GM23338 (cell line): ENCODE data around the gene BTNL8. TPM values are rescaled to one million over a fixed set of nuclear protein-coding genes. Genes with fewer than 3 reads are reported as not detected.

Experiments used
- ATAC-seq: fragments of 200-7000 bp; cut with Tn5 transposase; 3 replicates; pipeline ENCODE4 v1.9.1; 2020
- DNase-seq: peaks from one replicate; pipeline ENCODE4 v3.0.0-alpha.2; 2015; ENCODE audit warnings: low spot score
- H2AFZ ChIP-seq: fragments of 200-600 bp; sonication (generic); 2 replicates; pipeline ENCODE4 v1.8.0; 2016; ENCODE audit warnings: antibody characterized with exemption, mild to moderate bottlenecking, moderate library complexity
- H3F3A ChIP-seq: fragments of 200-600 bp; sonication (generic); replicated peaks from 2 replicates; pipeline ENCODE4 v1.8.0; 2017; ENCODE audit warnings: antibody characterized with exemption, mixed run types, low read depth
- H3K27ac ChIP-seq: fragments of 200-600 bp; sonication (generic); 2 replicates; pipeline ENCODE4 v1.6.1; 2016; ENCODE audit warnings: low read depth
- H3K27me3 ChIP-seq: fragments of 200-600 bp; sonication (generic); 2 replicates; pipeline ENCODE4 v1.8.0; 2016; ENCODE audit warnings: mild to moderate bottlenecking, mixed run types, moderate library complexity; ENCODE audit not compliant: insufficient read depth
- H3K36me3 ChIP-seq: fragments of 200-600 bp; sonication (generic); 2 replicates; pipeline ENCODE4 v1.8.0; 2016; ENCODE audit warnings: mild to moderate bottlenecking; ENCODE audit not compliant: insufficient read depth
- H3K4me1 ChIP-seq: fragments of 200-600 bp; sonication (generic); 2 replicates; pipeline ENCODE4 v1.8.0; 2016; ENCODE audit warnings: mild to moderate bottlenecking, moderate library complexity; ENCODE audit not compliant: insufficient read depth
- H3K4me2 ChIP-seq: fragments of 200-600 bp; sonication (generic); 2 replicates; pipeline ENCODE4 v1.7.1; 2017; ENCODE audit warnings: mixed run types
- H3K4me3 ChIP-seq: fragments of 200-600 bp; sonication (generic); 2 replicates; pipeline ENCODE4 v1.6.1; 2016; ENCODE audit warnings: mixed run types
- H3K79me2 ChIP-seq: fragments of 200-600 bp; sonication (generic); replicated peaks from 2 replicates; pipeline ENCODE4 v1.8.0; 2017; ENCODE audit warnings: mild to moderate bottlenecking; ENCODE audit not compliant: insufficient read depth
- H3K9me2 ChIP-seq: fragments of 200-600 bp; sonication (generic); 2 replicates; pipeline ENCODE4 v1.8.0; 2017; ENCODE audit not compliant: insufficient read depth
- H4K20me1 ChIP-seq: fragments of 200-600 bp; sonication (generic); replicated peaks from 2 replicates; pipeline ENCODE4 v1.8.0; 2017; ENCODE audit warnings: mild to moderate bottlenecking; ENCODE audit not compliant: insufficient read depth
- H3K27ac Mint-ChIP-seq: 2 replicates; pipeline ENCODE4 v1.8.0; 2020; ENCODE audit warnings: inconsistent platforms, mild to moderate bottlenecking, moderate library complexity, mixed read lengths
- H3K27me3 Mint-ChIP-seq: 3 replicates; pipeline ENCODE4 v1.8.0; 2022; ENCODE audit warnings: low read depth, mild to moderate bottlenecking, moderate library complexity, mixed read lengths, inconsistent platforms; ENCODE audit not compliant: insufficient read depth, poor library complexity
- H3K36me3 Mint-ChIP-seq: 3 replicates; pipeline ENCODE4 v1.8.0; 2021; ENCODE audit warnings: low read depth, mild to moderate bottlenecking, inconsistent platforms, moderate library complexity, mixed read lengths
- H3K4me1 Mint-ChIP-seq: 3 replicates; pipeline ENCODE4 v1.8.0; 2020; ENCODE audit warnings: mild to moderate bottlenecking, inconsistent platforms, mixed read lengths
- H3K4me3 Mint-ChIP-seq: 3 replicates; pipeline ENCODE4 v1.8.0; 2021; ENCODE audit warnings: moderate library complexity, mild to moderate bottlenecking, inconsistent platforms, mixed read lengths
- H3K9me3 Mint-ChIP-seq: 3 replicates; pipeline ENCODE4 v1.8.0; 2020; ENCODE audit warnings: moderate library complexity, mild to moderate bottlenecking, inconsistent platforms, mixed read lengths
- CREB1 ChIP-seq: fragments of 250-450 bp; sonication (Bioruptor Pico); IDR thresholded peaks from 2 replicates; pipeline ENCODE4 v1.5.0; 2020; ENCODE audit warnings: low read depth, mild to moderate bottlenecking, moderate library complexity
- EZH2 ChIP-seq: fragments of 200-600 bp; sonication (generic); IDR thresholded peaks from one replicate; pipeline ENCODE4 v1.8.0; 2017; ENCODE audit warnings: antibody characterized with exemption, mild to moderate bottlenecking, low read depth; ENCODE audit not compliant: unreplicated experiment
- EZH2phosphoT487 ChIP-seq: fragments of 200-600 bp; sonication (generic); IDR thresholded peaks from one replicate; pipeline ENCODE4 v1.8.1; 2018; ENCODE audit warnings: antibody characterized with exemption; ENCODE audit not compliant: unreplicated experiment
- JUNB ChIP-seq: IDR thresholded peaks from one replicate; pipeline ENCODE4 v1.6.1; 2016; ENCODE audit warnings: antibody characterized with exemption; ENCODE audit not compliant: unreplicated experiment
- NANOG ChIP-seq: IDR thresholded peaks from 2 replicates; pipeline ENCODE4 v1.6.1; 2016; ENCODE audit warnings: antibody characterized with exemption, borderline replicate concordance
- POLR2AphosphoS5 ChIP-seq: IDR thresholded peaks from 2 replicates; pipeline ENCODE4 v1.6.1; 2016; ENCODE audit warnings: antibody characterized with exemption, low read depth
- STAT1 ChIP-seq: IDR thresholded peaks from one replicate; pipeline ENCODE4 v1.6.1; 2016; ENCODE audit warnings: antibody characterized with exemption; ENCODE audit not compliant: unreplicated experiment
- ZNF114 ChIP-seq: fragments of 250-450 bp; sonication (Bioruptor Pico); IDR thresholded peaks from 2 replicates; pipeline ENCODE4 v1.5.0; 2020; ENCODE audit warnings: mild to moderate bottlenecking, moderate library complexity
- long read RNA-seq: library from polyadenylated mRNA; unstranded; transcript quantifications from one replicate; pipeline ENCODE4 v2.0.0, GENCODE V29; 2020; ENCODE audit not compliant: unreplicated experiment
- polyA plus RNA-seq: library from polyadenylated mRNA; unstranded; fragments of >200 nt; fragmentation: Nextera tagmentation; extraction: Ambion mirVana; gene quantifications from 2 replicates; pipeline ENCODE4 v1.2.1, GENCODE V29; 2016
- total RNA-seq: library from RNA; depleted of rRNA; stranded (reverse); fragments of >200 nt; shearing (Covaris generic); gene quantifications from 2 replicates; pipeline ENCODE4 v1.2.3, GENCODE V29; 2014; rRNA removed
- TF ChIP-seq, protein P1 (sequence below): IDR thresholded peaks from 2 replicates; pipeline ENCODE4 v1.6.1; 2016; ENCODE audit warnings: antibody characterized with exemption
- TF ChIP-seq, protein P2 (sequence below): fragments of 250-450 bp; sonication (Bioruptor Pico); IDR thresholded peaks from 2 replicates; pipeline ENCODE4 v1.5.0; 2020; ENCODE audit warnings: mild to moderate bottlenecking, moderate library complexity
- TF ChIP-seq, protein P3 (sequence below), 2 experiments: fragments of 200-600 bp in 1 of 2; sonication (generic) in 1 of 2; conservative IDR thresholded peaks; 2 replicates each; pipeline versions ENCODE4 v1.5.1 to v1.6.1; 2016 to 2017; ENCODE audit warnings: antibody characterized with exemption in 2 of 2, low read depth in 2 of 2, mild to moderate bottlenecking in 2 of 2, moderate library complexity in 1 of 2

The BTNL8 gene, protein sequence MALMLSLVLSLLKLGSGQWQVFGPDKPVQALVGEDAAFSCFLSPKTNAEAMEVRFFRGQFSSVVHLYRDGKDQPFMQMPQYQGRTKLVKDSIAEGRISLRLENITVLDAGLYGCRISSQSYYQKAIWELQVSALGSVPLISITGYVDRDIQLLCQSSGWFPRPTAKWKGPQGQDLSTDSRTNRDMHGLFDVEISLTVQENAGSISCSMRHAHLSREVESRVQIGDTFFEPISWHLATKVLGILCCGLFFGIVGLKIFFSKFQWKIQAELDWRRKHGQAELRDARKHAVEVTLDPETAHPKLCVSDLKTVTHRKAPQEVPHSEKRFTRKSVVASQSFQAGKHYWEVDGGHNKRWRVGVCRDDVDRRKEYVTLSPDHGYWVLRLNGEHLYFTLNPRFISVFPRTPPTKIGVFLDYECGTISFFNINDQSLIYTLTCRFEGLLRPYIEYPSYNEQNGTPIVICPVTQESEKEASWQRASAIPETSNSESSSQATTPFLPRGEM
- total RNA-seq (0.85 TPM in 1 of 2 replicates, not detected in the other), polyA plus RNA-seq (0.23 TPM in 1 of 2 replicates, not detected in the other)
- long read RNA-seq: 0 reads

DNA sequence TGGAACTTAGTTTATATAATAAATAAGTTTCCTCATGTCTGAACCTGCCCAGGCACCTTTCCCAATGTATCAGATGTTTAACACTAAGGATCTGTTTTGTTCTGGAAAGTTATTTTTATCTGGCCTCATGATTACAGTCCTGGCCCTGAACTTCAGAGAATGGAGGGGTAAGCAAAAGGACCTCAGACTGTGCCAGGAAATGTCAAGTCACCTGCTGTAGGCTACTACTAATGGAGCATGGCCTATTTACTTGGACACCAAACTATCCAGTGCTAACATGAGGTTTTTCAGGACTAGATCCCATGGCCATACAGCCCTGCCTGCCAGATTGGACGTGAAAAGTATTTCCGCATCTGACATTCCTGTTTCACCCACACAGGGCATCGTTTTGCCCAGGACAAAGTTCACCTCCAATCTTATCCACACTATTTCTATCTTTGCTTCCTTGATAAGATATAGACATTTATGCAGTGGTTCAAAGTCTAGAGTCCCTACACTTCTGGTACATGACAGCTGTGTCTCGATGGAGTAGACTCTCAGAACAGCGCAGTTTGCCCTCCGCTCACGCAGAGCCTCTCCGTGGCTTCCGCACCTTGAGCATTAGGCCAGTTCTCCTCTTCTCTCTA lies at the start of gene BTNL8:
TSS of gene BTNL8 (plus strand) at position 539 of the 626 bp plus-strand sequence. CDS start 152 bp downstream, outside the sequence.
- Histone ChIP-seq H3K27me3 (no peaks in the 10 kb centered on the region), H3K79me2 (no peaks in the 10 kb centered on the region), H2AFZ (peak within 1 kb of the TSS; percentile 86; the same call in 1 of the 2 replicates), H3K36me3 (no peaks in the 10 kb centered on the region), H3K4me3 (no peak within 1 kb of the TSS), H3K4me1 (no peaks in the 10 kb centered on the region), H3K4me2 (no peak within 1 kb of the TSS), H3F3A (no peaks in the 10 kb centered on the region), H3K27ac (no peak within 1 kb of the TSS), H4K20me1 (no peaks in the 10 kb centered on the region), H3K9me2 (no peaks in the 10 kb centered on the region)
- H3K4me1 Mint-ChIP-seq: no peaks in the 10 kb centered on the region
- H3K27ac Mint-ChIP-seq: no peak within 1 kb of the TSS
- DNase-seq (no peak), ATAC-seq (no peak)
- peaks cover 12% of the 10 kb centered on the region; the same call in 2 of the 3 replicates for H3K9me3 Mint-ChIP-seq
- H3K36me3 Mint-ChIP-seq: no peaks in the 10 kb centered on the region
- TF ChIP-seq, protein P1, sequence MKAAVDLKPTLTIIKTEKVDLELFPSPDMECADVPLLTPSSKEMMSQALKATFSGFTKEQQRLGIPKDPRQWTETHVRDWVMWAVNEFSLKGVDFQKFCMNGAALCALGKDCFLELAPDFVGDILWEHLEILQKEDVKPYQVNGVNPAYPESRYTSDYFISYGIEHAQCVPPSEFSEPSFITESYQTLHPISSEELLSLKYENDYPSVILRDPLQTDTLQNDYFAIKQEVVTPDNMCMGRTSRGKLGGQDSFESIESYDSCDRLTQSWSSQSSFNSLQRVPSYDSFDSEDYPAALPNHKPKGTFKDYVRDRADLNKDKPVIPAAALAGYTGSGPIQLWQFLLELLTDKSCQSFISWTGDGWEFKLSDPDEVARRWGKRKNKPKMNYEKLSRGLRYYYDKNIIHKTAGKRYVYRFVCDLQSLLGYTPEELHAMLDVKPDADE: no peak
- TF ChIP-seq POLR2AphosphoS5 (no peak), STAT1 (no peak), EZH2 (no peak), JUNB (no peak), EZH2phosphoT487 (no peak)
- H3K27me3 Mint-ChIP-seq: no peaks in the 10 kb centered on the region
- H3K4me3 Mint-ChIP-seq: no peak within 1 kb of the TSS

DNA sequence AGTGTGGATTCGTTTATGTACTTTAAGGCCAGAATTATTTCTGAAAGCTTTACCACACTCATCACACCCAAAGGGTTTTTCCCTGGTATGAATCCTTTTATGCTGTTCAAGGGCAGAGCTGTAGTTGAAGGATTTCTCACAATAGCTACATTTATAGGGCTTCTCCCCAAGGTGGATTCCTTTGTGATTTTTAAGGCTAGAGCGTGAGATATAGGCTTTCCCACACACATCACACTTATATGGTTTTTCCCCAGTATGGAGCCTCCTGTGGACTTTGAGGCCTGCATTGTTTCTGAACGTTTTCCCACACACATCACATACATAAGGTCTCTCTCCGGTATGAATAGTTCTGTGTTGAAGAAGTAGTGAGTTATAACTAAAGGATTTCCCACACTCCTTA lies 49.1 kb upstream of the BTNL8 start:
- Histone ChIP-seq H3K27me3 (peaks cover 4% of the 10 kb centered on the region; the same call in 1 of the 2 replicates), H3K36me3 (peaks cover 50% of the 10 kb centered on the region), H3K27ac (no peak overlapping the region), H3K79me2 (peaks cover 22% of the 10 kb centered on the region), H4K20me1 (peaks cover 6% of the 10 kb centered on the region), H3K4me3 (no peak overlapping the region), H3F3A (no peaks in the 10 kb centered on the region; the same call in 1 of the 2 replicates), H3K9me2 (peaks cover 7% of the 10 kb centered on the region; the same call in 1 of the 2 replicates), H3K4me2 (no peak overlapping the region), H3K4me1 (no peaks in the 10 kb centered on the region), H2AFZ (no peak overlapping the region)
- H3K9me3 Mint-ChIP-seq: peaks cover 81% of the 10 kb centered on the region
- H3K4me3 Mint-ChIP-seq: no peak overlapping the region
- peaks cover 15% of the 10 kb centered on the region for H3K27me3 Mint-ChIP-seq
- no peak overlapping the region for H3K27ac Mint-ChIP-seq
- ATAC-seq (no peak), DNase-seq (no peak)
- peaks cover 99% of the 10 kb centered on the region for H3K36me3 Mint-ChIP-seq
- no peaks in the 10 kb centered on the region; the same call in 1 of the 3 replicates for H3K4me1 Mint-ChIP-seq
- TF ChIP-seq, protein P2, sequence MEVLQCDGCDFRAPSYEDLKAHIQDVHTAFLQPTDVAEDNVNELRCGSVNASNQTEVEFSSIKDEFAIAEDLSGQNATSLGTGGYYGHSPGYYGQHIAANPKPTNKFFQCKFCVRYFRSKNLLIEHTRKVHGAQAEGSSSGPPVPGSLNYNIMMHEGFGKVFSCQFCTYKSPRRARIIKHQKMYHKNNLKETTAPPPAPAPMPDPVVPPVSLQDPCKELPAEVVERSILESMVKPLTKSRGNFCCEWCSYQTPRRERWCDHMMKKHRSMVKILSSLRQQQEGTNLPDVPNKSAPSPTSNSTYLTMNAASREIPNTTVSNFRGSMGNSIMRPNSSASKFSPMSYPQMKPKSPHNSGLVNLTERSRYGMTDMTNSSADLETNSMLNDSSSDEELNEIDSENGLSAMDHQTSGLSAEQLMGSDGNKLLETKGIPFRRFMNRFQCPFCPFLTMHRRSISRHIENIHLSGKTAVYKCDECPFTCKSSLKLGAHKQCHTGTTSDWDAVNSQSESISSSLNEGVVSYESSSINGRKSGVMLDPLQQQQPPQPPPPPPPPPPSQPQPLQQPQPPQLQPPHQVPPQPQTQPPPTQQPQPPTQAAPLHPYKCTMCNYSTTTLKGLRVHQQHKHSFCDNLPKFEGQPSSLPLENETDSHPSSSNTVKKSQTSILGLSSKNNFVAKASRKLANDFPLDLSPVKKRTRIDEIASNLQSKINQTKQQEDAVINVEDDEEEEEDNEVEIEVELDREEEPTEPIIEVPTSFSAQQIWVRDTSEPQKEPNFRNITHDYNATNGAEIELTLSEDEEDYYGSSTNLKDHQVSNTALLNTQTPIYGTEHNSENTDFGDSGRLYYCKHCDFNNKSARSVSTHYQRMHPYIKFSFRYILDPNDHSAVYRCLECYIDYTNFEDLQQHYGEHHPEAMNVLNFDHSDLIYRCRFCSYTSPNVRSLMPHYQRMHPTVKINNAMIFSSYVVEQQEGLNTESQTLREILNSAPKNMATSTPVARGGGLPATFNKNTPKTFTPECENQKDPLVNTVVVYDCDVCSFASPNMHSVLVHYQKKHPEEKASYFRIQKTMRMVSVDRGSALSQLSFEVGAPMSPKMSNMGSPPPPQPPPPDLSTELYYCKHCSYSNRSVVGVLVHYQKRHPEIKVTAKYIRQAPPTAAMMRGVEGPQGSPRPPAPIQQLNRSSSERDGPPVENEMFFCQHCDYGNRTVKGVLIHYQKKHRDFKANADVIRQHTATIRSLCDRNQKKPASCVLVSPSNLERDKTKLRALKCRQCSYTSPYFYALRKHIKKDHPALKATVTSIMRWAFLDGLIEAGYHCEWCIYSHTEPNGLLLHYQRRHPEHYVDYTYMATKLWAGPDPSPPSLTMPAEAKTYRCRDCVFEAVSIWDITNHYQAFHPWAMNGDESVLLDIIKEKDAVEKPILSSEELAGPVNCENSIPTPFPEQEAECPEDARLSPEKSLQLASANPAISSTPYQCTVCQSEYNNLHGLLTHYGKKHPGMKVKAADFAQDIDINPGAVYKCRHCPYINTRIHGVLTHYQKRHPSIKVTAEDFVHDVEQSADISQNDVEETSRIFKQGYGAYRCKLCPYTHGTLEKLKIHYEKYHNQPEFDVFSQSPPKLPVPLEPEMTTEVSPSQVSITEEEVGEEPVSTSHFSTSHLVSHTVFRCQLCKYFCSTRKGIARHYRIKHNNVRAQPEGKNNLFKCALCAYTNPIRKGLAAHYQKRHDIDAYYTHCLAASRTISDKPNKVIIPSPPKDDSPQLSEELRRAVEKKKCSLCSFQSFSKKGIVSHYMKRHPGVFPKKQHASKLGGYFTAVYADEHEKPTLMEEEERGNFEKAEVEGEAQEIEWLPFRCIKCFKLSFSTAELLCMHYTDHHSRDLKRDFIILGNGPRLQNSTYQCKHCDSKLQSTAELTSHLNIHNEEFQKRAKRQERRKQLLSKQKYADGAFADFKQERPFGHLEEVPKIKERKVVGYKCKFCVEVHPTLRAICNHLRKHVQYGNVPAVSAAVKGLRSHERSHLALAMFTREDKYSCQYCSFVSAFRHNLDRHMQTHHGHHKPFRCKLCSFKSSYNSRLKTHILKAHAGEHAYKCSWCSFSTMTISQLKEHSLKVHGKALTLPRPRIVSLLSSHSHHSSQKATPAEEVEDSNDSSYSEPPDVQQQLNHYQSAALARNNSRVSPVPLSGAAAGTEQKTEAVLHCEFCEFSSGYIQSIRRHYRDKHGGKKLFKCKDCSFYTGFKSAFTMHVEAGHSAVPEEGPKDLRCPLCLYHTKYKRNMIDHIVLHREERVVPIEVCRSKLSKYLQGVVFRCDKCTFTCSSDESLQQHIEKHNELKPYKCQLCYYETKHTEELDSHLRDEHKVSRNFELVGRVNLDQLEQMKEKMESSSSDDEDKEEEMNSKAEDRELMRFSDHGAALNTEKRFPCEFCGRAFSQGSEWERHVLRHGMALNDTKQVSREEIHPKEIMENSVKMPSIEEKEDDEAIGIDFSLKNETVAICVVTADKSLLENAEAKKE (CRISPR knock-in tag): no peak
- TF ChIP-seq STAT1 (no peak), CREB1 (CRISPR knock-in tag) (no peak), NANOG (no peak), ZNF114 (CRISPR knock-in tag) (no peak)
- TF ChIP-seq, protein P3, sequence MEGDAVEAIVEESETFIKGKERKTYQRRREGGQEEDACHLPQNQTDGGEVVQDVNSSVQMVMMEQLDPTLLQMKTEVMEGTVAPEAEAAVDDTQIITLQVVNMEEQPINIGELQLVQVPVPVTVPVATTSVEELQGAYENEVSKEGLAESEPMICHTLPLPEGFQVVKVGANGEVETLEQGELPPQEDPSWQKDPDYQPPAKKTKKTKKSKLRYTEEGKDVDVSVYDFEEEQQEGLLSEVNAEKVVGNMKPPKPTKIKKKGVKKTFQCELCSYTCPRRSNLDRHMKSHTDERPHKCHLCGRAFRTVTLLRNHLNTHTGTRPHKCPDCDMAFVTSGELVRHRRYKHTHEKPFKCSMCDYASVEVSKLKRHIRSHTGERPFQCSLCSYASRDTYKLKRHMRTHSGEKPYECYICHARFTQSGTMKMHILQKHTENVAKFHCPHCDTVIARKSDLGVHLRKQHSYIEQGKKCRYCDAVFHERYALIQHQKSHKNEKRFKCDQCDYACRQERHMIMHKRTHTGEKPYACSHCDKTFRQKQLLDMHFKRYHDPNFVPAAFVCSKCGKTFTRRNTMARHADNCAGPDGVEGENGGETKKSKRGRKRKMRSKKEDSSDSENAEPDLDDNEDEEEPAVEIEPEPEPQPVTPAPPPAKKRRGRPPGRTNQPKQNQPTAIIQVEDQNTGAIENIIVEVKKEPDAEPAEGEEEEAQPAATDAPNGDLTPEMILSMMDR (conservative IDR thresholded peaks at IDR 0.05; ENCODE audit: low read depth in 2 of 2): no peak
